GM08714 (cell line): Measurements from ENCODE around the gene MTHFD2L.

Experiments used
- H3K4me3 ChIP-seq: fragments of 200-500 bp; sonication (Bioruptor generic); 2 replicates; pipeline ENCODE4 v1.5.1; 2014; ENCODE audit warnings: mild to moderate bottlenecking, low read length, inconsistent platforms
- ZNF274 ChIP-seq: IDR thresholded peaks from 2 replicates; pipeline ENCODE4 v1.6.1; 2012; ENCODE audit warnings: mild to moderate bottlenecking, low read depth, low read length

Gene MTHFD2L

DNA sequence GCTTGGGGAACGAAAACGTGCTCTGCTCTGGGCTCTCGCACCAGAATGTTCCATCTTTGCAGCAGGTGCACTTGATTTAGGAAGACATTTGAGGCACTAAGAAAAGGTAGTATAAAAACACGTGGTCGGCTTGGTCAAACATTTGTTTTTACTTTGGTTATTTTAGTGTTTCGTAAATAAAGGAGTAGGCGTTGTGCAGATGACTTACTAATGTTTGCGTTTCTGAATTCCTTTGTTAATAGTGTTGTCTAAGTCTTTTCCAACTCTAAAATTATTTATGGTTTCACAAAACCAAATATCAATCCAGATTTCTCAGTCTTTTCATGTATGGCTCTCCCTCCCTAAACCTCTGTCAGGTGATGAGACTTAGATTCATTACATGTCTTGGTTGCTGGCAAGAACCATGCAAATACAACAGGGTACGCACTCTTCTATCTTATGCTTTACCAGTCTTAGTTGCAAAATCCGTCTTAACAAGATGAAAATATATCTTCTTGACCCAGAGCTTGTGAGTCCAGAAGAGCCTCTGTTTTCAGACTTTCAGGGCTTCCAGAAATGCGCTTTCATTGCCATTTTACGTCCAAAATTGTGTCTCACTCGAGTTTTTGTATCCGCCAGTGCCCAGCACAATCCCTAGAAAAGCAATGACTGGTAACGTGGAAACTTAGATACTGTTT is 686 bp downstream of the MTHFD2L start:
- H3K4me3 ChIP-seq, result peak overlapping the region; percentile 97
- TF ChIP-seq ZNF274, result no peak

DNA sequence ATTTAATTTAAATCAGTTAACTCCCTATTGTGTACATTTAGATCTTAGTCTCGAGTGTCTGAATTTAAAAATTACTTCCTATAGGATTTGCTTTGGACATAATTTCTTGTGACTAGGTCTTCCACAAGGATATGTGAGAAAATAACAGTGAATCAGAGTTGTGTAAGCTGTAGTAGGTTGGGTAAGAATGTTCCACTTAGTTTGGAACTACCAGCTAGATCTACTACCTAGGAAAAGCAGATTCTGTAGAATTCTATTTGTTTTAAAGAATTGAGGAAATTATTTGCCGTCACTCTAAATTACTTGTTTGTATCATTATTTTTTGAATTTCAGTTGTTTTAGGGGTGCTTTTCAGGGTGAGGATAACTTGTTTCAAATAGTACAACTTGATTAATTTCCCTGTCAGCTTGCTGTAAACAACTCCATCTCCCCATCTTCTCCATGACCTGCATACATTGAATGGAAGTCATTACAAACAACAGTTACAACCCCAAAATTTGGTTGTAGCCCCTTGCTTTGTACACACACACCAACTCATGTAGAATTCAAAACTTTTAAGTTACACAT is 1.3 kb downstream of the MTHFD2L start:
- TF ChIP-seq ZNF274, result no peak
- H3K4me3 ChIP-seq, result peak overlapping the region; percentile 97

DNA sequence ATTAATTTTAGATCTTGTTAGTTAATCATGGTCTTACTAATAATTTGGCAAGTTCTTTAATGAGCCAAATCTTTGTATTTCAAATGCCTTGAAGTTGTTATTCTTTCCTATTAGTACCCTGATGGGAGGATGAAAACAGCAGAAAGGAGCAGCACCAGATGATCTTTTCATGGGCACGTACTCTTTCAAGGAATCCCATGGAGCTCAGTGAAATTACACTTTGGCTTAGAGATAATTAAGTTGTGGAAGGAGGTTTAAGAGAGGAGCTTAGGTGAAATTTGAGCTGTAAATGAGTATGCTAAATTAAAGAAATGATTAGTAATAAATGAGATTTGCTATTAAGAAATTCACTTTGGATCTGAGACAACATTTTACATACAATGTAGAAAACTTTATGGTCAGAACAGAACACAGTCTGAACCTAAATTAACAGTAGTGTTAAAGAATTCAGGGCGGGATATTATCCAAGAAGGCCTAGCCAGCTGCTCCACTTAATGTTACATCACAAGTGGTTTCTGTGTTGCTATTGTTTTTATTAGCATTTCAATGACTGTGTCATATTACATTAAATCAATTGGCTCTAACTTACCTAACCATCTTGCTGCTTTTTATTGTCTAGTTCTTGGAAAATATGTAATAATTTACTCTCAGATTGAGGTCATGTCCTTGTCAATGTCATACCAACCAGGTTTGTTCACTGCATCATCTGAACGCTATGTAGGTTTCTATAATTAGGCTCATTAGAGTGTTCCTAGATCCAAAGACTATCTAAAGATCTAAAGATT is 3.9 kb downstream of the MTHFD2L start:
- TF ChIP-seq ZNF274, result no peak
- H3K4me3 ChIP-seq, result no peak overlapping the region

DNA sequence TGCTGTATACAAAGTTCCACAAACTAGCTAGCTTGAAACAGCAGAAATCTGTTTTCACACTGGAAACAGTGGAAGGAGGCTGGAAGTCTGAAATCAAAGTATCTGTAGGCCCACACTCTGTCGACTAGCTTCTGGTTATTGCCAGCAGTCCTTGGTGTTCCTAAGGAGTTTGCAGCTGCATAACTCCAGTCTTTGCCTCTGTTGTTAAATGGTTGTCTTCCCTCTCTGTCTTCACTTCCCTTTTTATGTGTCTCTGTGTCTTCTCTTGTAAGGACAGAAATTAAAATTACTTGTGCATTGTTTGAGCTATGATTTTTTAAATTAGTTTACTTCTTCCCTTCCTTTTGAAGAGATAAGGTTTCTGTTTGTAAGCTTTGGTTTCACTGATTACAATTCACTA is 8.2 kb downstream of the MTHFD2L start:
- TF ChIP-seq ZNF274, result no peak
- H3K4me3 ChIP-seq, result no peak overlapping the region

DNA sequence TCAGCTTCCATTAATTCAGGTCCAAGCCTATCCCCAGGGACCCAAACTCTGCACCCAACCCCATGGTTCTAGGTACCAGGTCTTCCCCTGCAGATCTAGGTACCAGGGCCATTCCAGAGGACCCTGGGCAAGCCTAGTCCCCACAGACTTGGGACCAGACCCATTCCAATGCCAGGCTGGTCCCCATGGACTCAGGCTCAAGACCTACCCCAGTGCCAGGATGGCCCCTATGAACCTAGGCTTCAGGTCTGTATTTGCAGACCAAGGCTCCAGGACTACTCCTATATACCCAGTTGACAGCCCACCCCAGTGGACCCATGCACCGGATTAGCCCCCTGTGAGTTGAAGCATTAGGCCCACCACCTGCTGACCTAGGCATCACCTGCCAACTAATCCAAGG is 8.9 kb downstream of the MTHFD2L start:
- no peak overlapping the region for H3K4me3 ChIP-seq
- TF ChIP-seq ZNF274, result no peak

DNA sequence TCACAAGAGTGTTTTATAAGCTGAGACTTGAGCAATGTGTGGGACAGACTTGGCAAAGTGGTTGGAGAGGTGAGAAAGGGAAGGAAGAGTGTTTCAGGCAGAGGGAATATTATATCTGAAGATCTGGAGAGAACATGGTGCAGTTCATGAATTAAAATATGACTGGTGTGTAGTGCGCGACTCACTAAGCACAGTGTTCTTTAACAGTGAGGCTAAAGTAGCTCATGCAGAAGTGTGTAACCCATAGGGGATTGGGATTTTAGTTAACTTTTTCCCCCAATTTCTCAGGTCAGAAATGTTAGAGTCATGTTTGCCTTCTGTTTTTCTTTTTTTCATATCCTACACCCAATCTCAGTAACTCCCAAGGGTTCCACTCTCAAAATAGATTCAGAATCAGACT is 9.7 kb downstream of the MTHFD2L start:
- TF ChIP-seq ZNF274, result no peak

DNA sequence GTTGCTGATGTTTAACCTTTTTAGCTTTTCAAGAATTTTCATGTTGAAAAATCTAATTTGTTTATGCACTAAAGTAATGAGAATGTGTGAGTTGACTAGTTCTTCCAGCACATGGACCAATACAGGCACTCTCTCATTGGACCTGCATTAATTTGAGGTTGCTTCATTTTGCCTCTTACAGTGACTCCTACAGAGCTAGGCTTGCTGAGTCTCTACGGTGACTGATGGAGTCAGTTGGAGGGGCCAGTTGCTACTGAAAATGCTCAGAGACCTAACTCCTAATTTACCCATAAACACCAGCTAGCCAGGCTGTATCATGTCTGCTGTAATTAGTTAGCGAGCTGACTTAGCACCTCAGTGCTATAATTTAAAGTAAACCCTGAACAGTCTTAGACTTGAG is 10.9 kb downstream of the MTHFD2L start:
- no peak overlapping the region for H3K4me3 ChIP-seq
- TF ChIP-seq ZNF274, result no peak

More for the DNA sequence above, 9.7 kb downstream of the MTHFD2L start:
- H3K4me3 ChIP-seq, result no peak overlapping the region

DNA sequence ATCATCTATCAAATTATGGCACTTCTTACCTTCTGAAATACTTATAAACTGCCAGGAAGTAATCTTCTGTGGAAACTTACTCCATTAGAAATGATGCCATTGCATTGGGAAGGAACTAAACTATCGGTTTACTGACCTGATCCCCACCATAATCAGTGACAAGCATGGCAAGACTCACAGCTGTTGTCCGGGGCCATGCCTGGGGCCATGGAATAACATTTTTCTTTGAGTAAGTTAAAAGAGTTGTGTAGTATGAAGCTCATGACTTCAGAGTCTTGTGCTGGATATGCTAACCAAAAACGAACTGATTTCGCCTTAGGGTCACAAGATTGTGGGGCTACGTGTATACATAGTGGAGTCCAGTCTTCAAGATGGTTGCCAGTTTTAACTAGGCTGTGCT is 15.4 kb downstream of the MTHFD2L start:
- no peak overlapping the region for H3K4me3 ChIP-seq
- TF ChIP-seq ZNF274, result no peak

DNA sequence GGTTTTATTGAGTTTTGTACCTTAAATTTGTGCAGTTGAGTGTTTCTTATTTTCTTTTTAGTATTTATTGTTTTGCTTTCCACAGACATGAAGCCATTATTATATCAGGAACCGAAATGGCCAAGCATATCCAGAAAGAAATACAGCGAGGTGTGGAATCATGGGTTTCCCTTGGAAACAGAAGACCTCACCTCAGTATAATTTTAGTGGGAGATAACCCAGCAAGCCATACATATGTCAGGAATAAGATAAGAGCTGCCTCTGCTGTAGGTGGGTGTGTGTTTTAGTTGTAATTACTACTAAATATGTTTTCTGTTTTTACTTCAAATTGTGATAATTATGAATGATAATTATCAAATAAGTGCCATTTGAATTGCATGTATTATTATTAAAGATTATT is 16.5 kb downstream of the MTHFD2L start:
- no peak overlapping the region for H3K4me3 ChIP-seq
- TF ChIP-seq ZNF274, result no peak

DNA sequence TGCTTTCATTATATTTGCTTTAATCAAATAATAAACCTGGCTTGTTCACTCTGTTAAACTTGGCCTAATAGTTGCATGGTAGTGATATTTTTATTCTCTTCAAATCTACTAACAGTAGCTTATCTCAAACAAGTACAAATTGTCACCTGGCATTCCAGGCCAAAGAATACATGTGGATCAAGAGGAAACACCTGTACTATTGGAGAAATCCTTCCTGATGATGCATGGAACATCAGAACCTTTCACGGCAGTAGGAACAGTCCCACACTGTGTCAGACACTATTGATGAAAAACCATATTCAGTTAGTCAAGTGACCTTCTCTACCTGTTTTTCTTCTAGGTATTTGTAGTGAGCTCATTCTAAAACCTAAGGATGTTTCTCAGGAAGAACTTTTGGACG is 17.0 kb downstream of the MTHFD2L start:
- no peak for TF ChIP-seq ZNF274
- no peak overlapping the region for H3K4me3 ChIP-seq

DNA sequence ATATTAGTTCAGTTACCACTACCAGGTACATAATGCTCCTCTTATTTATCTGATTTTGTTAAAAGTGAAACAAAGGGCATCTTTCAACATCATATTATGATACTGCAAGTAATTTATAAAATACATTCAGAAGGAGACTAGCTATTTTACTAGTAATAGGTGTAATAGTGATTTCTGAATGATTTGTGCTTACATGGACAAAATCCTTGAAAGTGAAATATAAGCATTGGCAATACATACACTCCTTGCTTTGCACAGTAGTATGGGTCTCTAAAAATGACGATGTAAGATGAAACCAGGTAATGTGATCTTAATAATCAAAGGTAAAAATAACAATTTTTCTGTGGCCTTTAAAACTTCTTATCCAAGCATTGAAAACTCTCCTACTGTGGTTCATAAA is 17.5 kb downstream of the MTHFD2L start:
- H3K4me3 ChIP-seq, result no peak overlapping the region
- TF ChIP-seq ZNF274, result no peak

DNA sequence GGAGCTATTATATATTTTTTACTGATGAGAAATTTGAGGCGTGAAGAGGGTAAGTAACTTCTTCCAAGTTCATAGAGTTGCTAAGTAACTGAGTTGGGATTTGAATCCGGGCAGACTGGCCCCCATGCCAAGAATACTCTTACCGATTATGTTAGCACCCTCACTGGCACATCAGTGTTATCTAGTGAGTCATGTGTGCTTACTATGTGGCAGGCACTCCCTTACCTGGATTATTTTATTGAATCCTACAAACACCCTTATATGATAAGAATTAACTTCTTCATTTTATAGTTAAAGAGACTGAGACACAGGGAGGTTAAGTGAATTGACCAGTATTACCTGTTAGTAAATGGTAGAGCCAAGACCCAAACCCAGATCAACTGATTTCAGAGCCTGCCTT is 20.9 kb downstream of the MTHFD2L start:
- no peak overlapping the region for H3K4me3 ChIP-seq
- TF ChIP-seq ZNF274, result no peak

DNA sequence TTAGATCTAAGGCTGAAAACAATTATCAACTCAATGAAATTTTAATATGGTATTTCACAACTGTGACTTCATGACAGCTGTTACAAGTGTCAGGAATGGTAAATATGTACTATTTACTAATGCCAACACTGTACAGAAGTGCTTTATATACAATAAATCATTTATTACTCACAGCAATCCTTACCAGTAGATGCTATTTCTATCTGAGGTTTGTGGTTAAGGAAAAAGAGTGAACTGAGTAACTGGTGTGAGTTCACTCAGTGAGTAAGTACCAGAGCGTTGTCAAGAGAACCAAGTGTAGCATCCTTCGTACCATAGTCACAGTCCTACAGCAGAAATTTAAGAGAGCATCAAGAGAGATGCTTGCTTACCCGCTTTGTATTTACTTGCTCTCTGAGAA is 23.3 kb downstream of the MTHFD2L start:
- H3K4me3 ChIP-seq, result no peak overlapping the region
- TF ChIP-seq ZNF274, result no peak

DNA sequence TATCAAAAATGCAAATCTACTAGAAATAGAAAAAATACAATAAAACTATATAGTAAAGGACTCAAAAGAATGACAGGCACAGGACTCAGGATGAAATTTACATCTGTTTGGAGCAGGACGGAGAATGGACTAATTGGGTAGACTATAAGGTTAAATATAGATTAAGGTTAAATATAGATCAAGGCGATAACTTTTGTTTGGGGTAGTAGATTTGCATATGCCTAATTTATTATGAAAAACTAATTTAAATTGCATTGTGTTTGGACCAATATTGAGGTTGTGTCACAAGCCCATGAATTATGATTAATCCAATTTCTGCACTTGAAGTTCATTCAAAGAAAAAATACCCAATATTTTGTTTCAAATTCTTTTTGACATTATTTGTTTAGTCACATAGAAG is 31.0 kb downstream of the MTHFD2L start:
- no peak for TF ChIP-seq ZNF274
- no peak overlapping the region for H3K4me3 ChIP-seq

DNA sequence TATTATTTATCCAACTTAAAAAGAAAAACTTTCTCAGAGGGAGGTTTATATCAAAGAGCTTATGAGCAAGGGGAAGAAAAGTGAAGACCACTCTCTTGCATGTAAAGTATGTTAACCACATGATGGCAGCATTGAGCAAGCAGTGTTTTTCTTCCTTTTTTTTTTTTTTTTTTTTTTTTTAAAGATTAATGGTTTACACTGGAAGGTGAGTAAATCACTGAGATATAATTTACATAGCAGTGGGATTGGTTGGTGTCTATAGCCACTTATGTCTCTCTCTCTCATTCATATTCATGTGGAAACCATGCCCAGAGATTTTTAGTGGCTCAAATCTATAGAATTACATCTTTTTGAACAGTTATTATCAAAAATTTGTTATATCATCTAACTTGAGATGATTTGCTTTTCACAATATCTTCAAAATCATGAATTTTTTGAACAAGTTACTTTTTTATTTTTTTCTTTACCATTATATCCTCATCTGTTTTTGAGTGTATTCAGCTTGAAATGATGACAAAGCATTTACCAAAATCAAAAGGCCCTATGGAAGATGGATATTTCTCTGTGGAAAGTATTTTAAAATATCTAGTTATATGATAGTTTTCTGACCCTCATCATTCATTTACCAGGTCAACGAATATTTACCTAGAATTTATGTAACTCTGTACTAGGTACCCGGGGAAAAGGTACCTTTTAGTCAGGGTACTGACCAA is 31.6 kb downstream of the MTHFD2L start:
- no peak for TF ChIP-seq ZNF274
- no peak overlapping the region for H3K4me3 ChIP-seq

DNA sequence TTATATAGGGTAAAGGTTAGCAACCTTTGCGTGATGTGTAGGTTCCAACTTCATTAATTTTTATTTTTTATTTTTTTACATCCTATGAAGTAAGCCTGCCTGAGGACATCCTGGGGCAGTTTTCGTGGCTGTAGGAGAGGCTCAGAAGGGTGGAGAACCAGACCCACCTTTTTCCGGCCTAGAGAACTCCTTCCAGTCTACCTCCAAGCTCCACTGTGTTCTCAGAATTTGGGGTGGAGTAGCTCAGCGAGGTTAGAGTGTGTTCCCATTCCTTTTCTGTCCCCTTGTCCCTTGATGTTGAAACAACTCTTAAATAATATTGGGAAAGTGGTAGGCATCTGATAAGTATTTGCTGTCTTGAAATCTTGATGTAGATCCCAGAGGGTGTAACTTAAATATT is 32.4 kb downstream of the MTHFD2L start:
- TF ChIP-seq ZNF274, result no peak
- no peak overlapping the region for H3K4me3 ChIP-seq
